ENCODE results near the gene NCF4.

The NCF4 gene

DNA sequence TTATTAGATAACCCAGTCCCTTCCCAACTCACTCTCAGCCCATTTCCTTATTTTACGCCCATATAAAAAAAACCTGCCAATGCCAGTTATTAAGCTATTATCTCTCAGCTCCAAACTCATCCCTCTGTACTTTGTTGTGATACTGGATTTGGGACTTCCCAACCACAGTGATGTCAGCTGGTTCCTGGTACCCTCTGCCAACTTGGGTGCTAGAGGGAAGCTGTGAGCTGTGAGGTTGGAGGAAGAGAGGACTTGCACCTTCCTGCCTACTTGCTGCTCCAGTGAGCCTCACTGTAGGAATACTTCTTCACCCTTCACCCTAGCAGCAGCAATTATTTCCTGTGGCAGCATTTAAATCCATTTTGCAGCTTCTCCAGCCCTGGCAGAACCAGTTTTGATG lies 33.5 kb downstream of the NCF4 start:
- no peak for DNase-seq (ENCODE audit: low read depth)

DNA sequence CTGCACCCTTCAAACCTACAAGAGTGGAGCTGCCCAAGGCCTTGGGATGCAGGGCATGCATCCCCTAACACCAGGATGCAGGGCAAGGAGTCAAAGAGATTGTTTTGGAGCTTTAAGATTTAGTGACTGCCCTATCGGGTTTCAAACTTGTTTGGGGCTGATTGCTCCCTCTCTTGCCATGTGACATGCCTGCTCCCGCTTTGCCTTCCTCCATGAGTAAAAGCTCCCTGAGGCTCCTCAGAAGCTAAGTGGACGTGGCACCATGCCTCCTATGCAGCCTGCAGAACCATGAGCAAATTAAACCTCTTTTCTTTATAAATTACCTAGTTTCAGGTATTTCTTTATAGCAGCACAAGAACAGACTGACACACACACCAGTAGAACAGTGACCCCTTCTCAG lies 36.8 kb downstream of the NCF4 start:
- DNase-seq (ENCODE audit: low read depth) = no peak

DNA sequence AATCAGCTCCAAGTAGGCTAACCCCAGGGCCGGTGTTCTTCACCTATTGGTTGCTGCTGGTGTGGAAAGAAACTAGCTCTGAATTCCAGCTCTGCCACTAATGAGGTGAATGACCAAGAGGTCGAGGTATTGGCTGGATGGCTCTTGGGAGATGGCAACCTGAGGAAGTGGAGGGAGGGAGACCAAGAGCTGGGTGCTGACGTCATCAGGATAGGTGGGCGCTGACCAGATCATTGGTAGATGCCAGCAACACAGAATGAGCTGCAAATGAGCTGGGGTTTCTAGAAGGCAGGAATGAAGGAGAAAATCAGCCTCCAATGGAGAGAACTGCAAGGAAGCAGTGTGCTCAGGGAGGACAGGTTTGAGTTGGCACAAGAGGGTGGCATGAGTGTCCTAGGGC lies 37.9 kb downstream of the NCF4 start:
- DNase-seq (ENCODE audit: low read depth) = no peak

DNA sequence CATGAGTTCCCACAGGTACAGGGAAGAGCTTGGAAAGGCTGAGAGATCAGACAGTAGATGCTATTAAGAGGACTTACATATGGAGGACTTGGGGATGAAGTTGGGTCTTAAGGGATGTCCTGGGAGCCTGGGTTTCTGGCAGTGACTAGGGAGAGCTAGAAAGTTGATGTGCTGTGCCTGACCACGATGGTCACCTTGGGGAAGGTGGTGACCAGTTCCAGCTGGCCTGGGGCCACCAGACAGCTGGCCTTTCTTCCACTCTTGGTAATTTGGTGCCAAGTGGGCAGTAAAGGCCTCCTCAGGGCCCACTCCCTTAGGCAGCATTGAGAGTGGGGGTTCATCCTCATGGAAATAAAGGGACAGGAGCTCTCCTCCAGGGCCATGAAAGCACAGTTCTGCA lies 38.7 kb downstream of the NCF4 start:
- no peak for DNase-seq (ENCODE audit: low read depth)

DNA sequence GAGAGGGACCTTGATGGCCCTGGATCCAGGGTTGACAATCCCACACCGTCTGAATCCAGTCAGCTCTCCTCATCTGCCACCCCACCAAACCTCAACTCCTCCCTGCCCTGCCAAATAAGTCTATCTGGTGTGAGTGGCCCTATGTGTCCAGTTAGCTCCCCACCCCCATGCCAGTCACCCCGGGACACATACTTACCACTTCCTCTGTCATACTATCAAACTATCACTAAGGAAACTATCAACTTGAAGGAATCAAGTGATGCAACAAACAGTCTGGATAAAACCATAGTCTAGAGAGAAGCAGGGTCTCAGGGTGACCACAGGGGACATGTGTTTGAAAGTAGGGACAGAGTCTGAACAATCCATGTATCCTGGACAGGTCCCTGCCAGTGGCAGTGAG lies 39.4 kb downstream of the NCF4 start:
- peak; percentile 93 for DNase-seq (ENCODE audit: low read depth)

DNA sequence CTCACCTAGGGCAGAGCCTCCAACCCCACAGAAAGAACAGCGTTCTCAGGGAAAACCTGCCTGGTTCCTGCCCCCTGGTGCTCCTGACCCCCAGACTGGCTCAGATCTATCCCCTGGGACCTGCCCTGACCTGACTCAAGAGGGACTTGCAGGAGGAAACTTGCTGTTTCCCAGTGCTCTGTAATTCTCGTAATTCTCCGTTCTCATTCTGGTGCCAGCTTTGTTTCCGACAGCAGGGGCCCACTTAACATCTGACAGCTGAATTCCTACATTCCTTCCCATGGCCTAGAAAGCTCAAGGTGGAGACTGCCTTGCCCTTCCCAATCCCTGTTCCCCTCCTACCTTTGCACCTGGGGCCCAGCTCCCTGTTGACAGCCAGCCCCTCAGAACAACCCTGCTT lies 40.1 kb downstream of the NCF4 start:
- no peak for DNase-seq (ENCODE audit: low read depth)

DNA sequence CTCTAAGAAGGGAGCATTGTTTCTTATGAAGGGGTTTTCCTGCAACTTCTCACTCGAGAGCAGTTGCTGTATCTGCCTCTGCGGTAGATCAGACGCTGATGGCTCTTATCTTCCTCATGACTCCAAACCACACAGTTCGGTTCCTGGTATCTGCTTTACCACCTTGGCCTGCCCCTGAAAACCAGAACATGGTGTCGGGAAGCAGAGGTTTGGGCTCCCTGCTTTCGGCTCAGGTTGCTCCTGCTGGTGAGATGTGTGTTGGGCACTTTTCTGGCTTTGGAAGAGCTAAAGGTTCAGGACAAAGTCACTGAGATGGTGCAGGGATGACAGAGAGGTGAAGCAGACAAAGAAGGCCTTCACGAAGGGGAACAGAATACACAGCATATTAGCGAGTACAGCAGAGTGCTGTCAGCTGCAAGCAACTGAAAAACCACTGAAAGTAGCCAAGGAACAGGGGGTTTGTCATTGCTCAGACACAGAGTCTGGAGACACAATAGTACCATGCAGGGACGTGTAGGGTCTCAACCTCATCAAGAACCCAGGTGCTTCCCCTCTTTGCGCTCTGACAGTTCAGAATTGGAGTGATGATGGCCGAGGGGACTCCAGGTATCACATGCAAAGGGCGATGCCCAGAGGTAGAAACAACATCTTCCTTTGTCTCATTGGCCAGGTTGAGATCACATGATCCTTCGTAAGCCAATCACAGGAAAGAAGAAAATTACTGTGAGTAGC lies 40.8 kb downstream of the NCF4 start:
- DNase-seq (ENCODE audit: low read depth) = peak; percentile 94

DNA sequence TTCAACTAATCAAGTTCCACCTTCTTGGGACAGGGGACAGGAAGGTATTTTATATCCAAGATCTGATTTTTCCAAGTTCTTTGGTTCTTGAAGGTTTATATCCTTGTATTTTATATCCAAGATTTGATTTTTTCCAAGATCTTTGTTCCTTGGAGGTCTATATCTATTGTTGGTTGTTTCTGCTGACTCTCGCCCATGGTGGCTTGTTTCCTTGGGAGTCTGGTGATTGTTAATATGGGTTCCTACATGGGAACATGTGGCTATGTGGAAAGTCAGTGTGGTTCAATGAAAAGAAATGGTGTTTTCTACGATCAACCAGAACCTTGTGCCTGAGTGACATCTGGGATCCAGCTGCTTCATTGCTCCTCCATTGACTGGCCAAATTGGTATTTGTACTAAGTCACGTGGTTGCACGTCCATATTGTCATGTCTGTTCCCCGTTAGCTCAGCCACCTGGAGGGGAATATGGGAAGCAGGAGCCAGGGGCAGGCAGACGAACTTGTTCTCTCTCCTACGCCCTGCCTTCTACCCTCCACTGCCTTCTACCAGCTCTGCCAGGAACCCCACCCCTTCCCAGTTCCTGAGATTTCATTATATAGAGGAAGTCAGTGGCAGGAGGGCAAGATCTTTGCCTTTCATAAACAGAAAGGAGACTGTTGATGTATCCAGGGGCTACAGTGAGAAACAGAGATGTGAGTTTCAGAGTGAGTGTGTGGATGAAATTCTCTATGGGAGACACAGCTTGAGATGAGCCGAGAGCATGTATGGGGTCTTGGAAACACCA lies 41.5 kb downstream of the NCF4 start:
- peak; percentile 67 for DNase-seq (ENCODE audit: low read depth)

DNA sequence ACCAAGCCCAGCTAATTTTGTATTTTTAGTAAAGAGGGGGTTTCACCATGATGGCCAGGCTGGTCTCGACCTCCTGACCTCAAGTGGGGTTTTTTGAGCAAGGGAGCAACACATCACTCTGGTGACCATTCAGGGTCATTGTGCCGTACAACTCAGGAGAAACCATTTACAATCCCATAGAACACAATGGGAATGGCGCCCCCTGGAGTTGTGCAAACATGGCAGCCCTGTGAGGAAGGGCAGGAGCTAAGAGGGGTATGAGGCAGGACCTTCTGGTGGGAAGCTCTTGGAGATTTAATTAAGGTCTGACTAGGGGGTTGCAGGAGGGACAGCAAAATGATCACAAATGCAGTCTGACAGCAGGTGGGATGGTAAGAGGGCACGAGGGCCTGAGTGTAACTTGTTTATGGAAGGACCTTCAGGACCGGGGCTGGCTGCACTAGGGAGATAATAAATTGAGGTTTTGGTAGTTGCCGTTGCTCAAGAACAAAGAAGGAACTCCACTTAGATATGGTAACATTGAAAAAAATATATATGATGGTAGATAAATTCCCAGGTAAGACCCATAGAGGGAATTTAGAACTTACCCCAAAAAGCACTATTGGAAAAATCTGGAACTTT lies 43.6 kb downstream of the NCF4 start:
- peak; percentile 61 for DNase-seq (ENCODE audit: low read depth)

DNA sequence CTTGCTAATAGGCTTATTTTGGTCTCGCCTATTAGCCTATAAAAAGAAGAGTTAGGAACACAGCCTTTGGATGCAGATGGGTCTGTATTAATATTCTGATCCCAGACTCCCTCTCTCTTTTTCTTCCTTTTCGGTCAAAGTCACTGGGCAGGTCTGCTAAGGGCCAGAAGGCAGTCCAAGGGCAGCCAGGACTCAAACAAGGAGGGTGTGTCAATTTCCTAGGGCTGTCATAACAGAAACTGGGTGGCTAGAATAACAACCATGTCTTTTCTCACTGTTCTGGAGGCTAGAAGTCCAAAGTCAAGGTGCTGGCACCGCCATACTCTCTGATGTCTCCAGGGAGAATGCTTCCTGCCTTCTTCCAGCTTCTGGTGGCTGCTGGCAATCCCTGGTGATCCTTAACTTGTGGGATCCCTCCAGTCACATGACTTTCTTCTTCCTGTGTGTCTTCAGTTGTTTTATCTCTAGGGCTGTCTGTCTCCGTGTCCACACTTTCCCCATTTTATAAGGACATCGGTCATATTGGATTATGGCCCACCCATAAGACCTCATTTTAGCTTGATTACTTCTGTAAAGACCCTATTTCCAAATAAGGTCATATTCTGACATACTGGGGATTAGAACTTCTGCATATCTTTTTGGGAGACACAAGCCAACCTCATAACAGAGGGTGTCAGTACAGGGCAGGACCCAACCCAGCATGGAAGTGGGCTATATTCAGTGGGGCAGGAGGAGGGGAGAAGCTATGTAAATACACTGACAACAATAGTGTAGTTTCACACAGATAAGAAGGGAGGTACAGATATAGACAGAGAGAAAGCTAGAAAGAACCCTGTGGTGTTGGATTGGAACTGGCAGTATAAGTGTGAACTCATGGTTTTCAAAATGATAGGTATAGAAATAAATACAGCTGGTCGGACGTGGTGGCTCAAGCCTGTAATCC lies 46.7 kb downstream of the NCF4 start:
- DNase-seq (ENCODE audit: low read depth) = no peak

DNA sequence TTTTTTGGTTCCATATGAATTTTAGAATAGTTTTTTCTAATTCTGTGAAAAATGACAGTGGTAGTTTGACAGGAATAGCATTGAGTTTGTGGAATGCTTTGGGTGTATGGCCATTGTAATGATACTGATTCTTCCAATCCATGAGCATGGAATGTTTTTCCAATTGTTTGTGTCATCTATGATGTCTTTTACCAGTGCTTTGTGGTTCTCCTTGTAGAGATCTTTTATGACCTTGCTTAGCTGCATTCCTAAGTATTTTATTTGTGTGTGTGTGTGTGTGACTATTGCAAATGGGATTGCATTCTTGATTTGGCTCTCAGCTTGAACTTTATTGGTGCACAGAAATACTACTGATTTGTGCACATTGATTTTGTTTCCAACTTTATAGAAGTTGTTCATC lies 49.7 kb downstream of the NCF4 start:
- no peak for DNase-seq (ENCODE audit: low read depth)

DNA sequence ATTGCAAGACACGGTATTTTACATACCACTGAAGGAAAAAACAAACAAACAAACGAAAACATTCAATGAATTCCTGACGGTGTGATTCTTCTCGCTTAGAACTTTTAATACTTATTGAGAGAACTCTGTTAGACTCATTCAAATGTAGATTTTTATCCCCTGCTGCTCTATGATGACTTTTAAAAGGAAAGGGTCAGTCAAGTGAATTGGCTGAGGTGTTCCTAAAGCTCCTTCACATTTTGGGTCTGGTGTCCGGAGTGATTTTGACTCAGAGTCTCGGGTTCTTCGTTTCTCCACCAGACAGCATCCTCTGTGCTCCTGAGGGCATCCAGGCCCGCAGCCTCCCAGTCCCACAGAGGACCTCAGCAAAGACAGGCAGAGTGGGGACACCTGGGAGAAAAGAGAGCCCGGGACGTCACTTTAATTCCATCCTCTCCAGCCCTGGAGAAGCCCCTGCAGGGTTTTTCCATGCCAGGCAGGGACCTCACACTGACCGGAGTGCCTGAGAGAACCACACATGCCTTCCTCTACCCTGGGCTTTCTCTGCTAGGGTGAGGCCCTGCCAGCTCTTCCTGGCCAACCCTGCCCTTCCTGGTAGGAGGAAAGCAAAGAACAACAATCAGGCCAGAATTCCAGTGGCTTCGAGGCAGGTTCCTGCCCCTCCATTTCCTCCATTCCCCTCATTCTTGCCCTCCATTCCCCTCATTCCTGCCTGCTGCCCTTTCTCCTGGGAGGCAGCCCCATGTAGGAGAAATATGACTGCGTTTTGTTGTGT lies 51.3 kb downstream of the NCF4 start:
- DNase-seq (ENCODE audit: low read depth) = no peak

DNA sequence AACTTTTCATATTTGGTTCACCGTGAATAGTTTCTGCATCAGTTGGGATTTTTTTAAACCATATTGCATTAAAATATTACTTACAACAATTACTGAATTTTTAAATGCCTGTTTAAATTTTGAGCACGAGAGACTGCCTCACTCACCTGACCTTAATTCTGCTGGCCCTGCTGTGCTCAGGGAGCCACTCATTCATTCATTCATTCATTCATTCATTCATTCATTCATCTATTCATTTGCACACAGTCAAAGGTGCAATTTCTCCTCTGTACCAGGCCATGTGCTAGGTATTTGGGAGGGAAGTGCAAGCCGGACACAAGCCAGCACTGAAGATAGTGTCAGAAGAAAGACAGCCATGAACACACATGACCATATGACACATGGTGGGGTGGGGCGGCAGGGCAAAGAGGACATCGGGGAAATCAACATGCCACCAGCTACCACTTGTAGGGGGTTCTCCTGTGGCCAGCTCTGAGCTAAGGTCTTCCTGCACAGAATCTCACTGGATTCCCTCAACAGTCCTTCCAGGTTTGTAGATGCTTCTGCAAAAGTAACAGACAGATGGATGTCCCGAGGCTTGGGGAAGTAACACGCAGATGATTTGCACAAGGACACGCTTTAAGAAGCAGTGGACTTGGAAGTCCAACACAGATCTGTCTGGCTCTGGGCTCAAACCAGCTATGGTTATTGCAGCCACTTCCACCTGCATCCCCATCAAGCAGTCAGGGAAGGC lies 52.1 kb downstream of the NCF4 start:
- no peak for DNase-seq (ENCODE audit: low read depth)

DNA sequence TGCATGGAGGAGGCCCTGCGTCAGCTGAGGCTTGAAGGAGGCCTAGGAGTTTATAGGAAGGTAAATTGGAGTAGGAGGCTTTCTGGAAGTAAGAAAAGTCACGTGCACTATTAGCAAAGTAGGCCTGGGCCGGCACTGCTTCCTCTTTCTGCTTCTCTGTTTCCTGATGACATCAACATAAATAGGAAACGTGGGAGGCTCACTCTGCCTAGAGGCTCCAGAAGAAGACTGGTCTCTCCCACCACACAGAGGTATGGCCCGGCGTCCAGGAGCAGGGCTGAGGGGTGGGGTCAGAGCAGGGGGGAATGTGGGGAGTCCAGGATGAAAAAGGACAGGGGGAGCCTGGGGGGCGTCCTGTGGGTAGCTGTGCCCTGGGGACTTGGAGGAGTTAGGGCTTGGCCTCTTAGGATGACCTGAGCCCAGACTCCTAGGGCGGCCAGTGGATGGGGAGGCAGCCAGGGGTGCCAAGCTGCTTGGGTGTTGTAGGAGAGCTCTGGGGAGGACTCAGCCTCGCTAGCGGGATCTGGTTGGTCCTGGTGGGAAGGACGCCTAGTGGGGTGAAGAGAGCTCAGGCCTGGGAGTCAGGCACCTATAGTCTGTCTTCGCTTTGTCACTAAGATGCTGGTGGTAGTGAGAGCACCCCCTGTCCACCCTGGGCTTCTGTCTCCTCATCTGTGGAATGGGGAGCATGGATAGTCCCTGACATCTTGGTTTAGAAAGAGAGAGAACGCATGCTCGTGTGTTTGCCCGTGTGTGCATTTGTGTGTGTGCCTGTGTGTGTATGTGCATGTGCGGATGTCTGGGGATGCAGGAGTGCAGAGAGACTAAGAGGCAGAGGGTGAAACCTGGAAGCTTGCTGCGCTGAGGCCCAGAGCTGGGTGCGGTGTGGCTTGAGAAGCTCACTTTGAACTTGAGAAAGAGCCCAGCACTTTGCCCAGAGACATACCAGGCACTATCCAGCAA lies 52.9 kb downstream of the NCF4 start, which contains the start of gene CSF2RB:
CSF2RB (plus strand) TSS at position 202 of the 963 bp plus-strand sequence. CDS start 8,580 bp downstream, outside the sequence.
- DNase-seq (ENCODE audit: low read depth) = peak; percentile 97

DNA sequence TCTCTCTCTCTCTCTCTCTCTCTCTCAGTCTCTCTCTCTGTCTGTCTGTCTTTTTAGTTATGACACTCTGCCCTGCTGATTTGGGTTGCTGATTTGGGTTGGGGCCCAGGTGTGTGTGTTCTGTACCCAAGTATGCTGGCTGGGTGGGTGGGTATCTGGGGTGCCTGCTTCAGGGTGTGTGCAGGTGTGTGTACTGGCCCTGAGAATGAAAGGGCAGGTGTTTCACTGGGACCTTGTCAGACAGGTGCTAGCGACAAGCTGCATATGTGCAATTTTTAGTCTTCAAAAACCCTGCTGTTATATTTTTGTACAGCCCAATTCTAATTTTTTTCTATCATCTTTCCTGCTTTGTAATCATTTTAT lies 53.6 kb downstream of the NCF4 start:
- DNase-seq (ENCODE audit: low read depth) = no peak

DNA sequence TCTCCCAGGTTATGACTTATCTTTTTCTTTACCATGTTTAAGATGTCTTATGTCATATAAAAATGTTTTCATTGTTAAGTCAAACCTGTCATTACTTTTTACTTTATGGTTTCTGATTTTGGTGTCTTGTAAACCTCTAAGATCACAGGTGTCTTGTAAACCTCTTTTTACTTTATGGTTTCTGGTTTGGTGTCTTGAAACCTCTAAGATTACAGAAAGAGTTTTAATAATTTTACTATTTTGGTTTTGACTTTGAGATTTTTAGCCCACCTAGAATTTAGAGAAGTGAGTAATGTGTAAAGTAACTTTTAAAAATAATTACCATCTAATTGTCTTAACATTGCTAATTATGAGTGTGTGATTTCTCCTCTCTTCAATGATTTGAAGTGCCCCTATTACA lies 55.2 kb downstream of the NCF4 start:
- DNase-seq (ENCODE audit: low read depth) = no peak

DNA sequence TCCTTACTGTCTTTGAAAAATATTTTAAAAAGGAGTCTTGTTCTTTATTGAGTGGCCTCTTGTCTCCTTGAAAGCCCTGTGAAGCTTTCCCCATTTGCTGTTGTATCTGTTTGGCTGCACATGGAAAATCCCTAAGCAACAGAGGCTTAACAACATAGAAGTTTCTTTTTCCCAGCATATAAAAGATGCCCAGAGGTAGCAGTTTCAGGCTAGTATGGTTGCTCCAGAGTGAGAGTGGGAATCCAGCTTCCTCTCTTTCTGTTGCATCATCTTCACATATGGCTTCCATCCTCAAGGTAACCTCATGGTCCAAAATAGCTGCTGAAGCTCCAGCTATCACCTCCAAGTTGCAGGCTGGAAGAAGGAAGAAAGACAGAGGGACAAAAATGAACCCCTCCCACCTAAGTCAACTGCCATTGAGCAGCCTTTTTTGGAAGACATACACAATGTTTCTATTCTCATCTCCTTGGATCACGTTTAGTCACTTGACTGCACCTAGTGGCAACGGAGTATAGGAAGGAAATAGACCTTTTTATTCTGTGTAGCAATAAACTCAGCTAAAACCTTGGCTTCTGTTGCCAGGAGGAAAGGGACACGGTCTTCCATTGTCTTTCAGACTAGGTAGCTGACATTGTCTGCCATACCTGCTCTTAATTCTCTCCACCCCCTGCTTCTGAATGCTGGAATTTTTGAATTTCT lies 57.9 kb downstream of the NCF4 start:
- DNase-seq (ENCODE audit: low read depth) = no peak

DNA sequence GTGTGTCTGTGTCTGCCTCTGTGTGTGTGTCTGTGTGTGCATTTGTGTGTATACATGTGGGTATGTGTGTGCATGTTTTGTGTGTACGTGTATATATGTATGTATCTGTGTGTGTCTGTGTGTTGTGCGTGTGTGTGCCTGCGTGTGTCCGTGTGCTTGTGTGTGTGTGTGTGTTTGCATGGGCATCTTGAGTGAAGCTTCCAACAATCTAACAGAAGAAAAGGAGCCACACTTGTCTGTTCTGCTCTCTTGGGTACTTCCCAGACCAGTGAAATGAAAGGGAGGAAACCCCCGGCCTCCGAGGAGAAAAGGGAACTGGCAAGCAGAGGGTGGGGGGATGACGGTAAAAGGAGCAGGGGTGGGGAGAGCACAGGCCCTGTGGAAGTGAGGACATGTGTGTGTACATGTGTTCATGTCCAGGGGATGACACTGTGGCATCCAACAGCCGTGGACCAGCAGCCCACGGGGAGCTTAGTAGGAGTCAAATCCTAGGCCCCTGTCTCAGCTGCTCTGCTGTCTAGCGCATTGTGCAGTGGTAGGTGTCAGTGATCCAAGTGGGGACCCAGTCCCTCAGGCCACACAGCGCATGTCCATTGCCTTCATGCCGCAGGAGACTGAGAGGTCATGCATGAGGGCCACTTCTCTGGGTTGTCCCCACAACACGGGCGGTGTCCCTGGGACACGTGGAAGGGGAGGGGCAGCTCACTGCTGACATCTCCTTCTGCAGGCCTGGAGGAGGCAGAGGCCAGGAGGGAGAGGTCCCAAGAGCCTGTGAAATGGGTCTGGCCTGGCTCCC lies 60.7 kb downstream of the NCF4 start:
- DNase-seq (ENCODE audit: low read depth) = no peak
